H9 (cell line): ENCODE data around the gene LSS. TPM values are rescaled to one million over a fixed set of nuclear protein-coding genes. Genes with fewer than 3 reads are reported as not detected.

ENCODE experiments used
- DNase-seq: peaks from one replicate; pipeline ENCODE4 v3.0.0-alpha.2; 2017
- H2AFZ ChIP-seq: one replicate; pipeline ENCODE4 v1.6.1; 2013; ENCODE audit warnings: mild to moderate bottlenecking, low read length, control low read depth, moderate library complexity
- H2AK5ac ChIP-seq: 2 replicates; pipeline ENCODE4 v1.6.1; 2013; ENCODE audit warnings: low read length, control low read depth, mixed read lengths; ENCODE audit not compliant: insufficient read length
- H2BK120ac ChIP-seq: one replicate; pipeline ENCODE4 v1.6.1; 2013; ENCODE audit warnings: low read depth, mild to moderate bottlenecking, low read length, control low read depth, inconsistent platforms; ENCODE audit not compliant: poor library complexity, severe bottlenecking
- H2BK12ac ChIP-seq: 2 replicates; pipeline ENCODE4 v1.6.1; 2013; ENCODE audit warnings: low read length, control low read depth, mixed read lengths, low read depth; ENCODE audit not compliant: insufficient read length
- H2BK15ac ChIP-seq: 2 replicates; pipeline ENCODE4 v1.6.1; 2013; ENCODE audit warnings: low read depth, low read length, control low read depth
- H2BK20ac ChIP-seq: one replicate; pipeline ENCODE4 v1.6.1; 2013; ENCODE audit warnings: low read depth, mild to moderate bottlenecking, low read length, control low read depth, inconsistent platforms; ENCODE audit not compliant: poor library complexity, severe bottlenecking
- H2BK5ac ChIP-seq: 2 replicates; pipeline ENCODE4 v1.6.1; 2013; ENCODE audit warnings: low read length, control low read depth, mixed read lengths; ENCODE audit not compliant: insufficient read length
- H3K14ac ChIP-seq: 2 replicates; pipeline ENCODE4 v1.6.1; 2013; ENCODE audit warnings: low read length, control low read depth; ENCODE audit not compliant: insufficient read depth
- H3K18ac ChIP-seq: 2 replicates; pipeline ENCODE4 v1.6.1; 2013; ENCODE audit warnings: low read depth, mild to moderate bottlenecking, mixed read lengths, low read length, control low read depth; ENCODE audit not compliant: insufficient read length
- H3K23ac ChIP-seq: 2 replicates; pipeline ENCODE4 v1.6.1; 2013; ENCODE audit warnings: low read length, control low read depth, mixed read lengths, low read depth; ENCODE audit not compliant: insufficient read length
- H3K23me2 ChIP-seq: 2 replicates; pipeline ENCODE4 v1.6.1; 2013; ENCODE audit warnings: low read depth, mild to moderate bottlenecking, mixed read lengths, low read length, control low read depth; ENCODE audit not compliant: insufficient read length, poor library complexity, severe bottlenecking
- H3K27ac ChIP-seq: 2 replicates; pipeline ENCODE4 v1.5.1; 2013; ENCODE audit warnings: low read length, control low read depth, mixed read lengths, low read depth; ENCODE audit not compliant: insufficient read length
- H3K27me3 ChIP-seq: 2 replicates; pipeline ENCODE4 v1.6.1; 2013; ENCODE audit warnings: low read length, control low read depth, inconsistent platforms; ENCODE audit not compliant: insufficient read depth
- H3K4ac ChIP-seq: 2 replicates; pipeline ENCODE4 v1.6.1; 2013; ENCODE audit warnings: low read depth, mild to moderate bottlenecking, control low read depth, inconsistent platforms, low read length, moderate library complexity
- H3K4me1 ChIP-seq: 2 replicates; pipeline ENCODE4 v1.6.1; 2013; ENCODE audit warnings: low read length, control low read depth, inconsistent platforms; ENCODE audit not compliant: insufficient read depth
- H3K4me2 ChIP-seq: 2 replicates; pipeline ENCODE4 v1.6.1; 2013; ENCODE audit warnings: low read length, control low read depth, mixed read lengths; ENCODE audit not compliant: insufficient read length, insufficient read depth
- H3K56ac ChIP-seq: 2 replicates; pipeline ENCODE4 v1.6.1; 2013; ENCODE audit warnings: low read depth, mild to moderate bottlenecking, mixed read lengths, low read length, control low read depth; ENCODE audit not compliant: insufficient read length
- H3K79me1 ChIP-seq: 2 replicates; pipeline ENCODE4 v1.6.1; 2013; ENCODE audit warnings: low read depth, mild to moderate bottlenecking, moderate library complexity, low read length, control low read depth, inconsistent platforms; ENCODE audit not compliant: insufficient read depth, poor library complexity, severe bottlenecking
- H3K79me2 ChIP-seq: 2 replicates; pipeline ENCODE4 v1.6.1; 2013; ENCODE audit warnings: low read length, control low read depth, inconsistent platforms; ENCODE audit not compliant: insufficient read depth
- H3K9ac ChIP-seq: 2 replicates; pipeline ENCODE4 v1.6.1; 2013; ENCODE audit warnings: low read length, control low read depth, mixed read lengths; ENCODE audit not compliant: insufficient read length; ENCODE audit errors: extremely low read depth
- H3K9me3 ChIP-seq: one replicate; pipeline ENCODE4 v1.6.1; 2013; ENCODE audit warnings: low read depth, low read length, inconsistent platforms; ENCODE audit not compliant: control insufficient read depth
- H3T11ph ChIP-seq: one replicate; pipeline ENCODE4 v1.6.1; 2013; ENCODE audit warnings: mild to moderate bottlenecking, low read length, control low read depth, inconsistent platforms
- H4K20me1 ChIP-seq: one replicate; pipeline ENCODE4 v1.6.1; 2013; ENCODE audit not compliant: control insufficient read depth, insufficient read length, insufficient read depth
- H4K5ac ChIP-seq: 2 replicates; pipeline ENCODE4 v1.6.1; 2013; ENCODE audit warnings: low read depth, mild to moderate bottlenecking, mixed read lengths, low read length, control low read depth; ENCODE audit not compliant: insufficient read length
- H4K8ac ChIP-seq: replicated peaks from 2 replicates; pipeline ENCODE4 v1.6.1; 2013; ENCODE audit warnings: low read length, control low read depth, mixed read lengths, low read depth; ENCODE audit not compliant: insufficient read length
- H4K91ac ChIP-seq: 2 replicates; pipeline ENCODE4 v1.6.1; 2013; ENCODE audit warnings: low read depth, mild to moderate bottlenecking, moderate library complexity, mixed read lengths, low read length, control low read depth; ENCODE audit not compliant: insufficient read length
- H3K27ac Mint-ChIP-seq, 3 experiments: 2 replicates in 2 of 3; 3 replicates in 1 of 3; pipeline ENCODE4 v1.8.0; 2020 to 2021; ENCODE audit warnings: mixed read lengths in 3 of 3, mild to moderate bottlenecking in 1 of 3, moderate library complexity in 1 of 3
- H3K27me3 Mint-ChIP-seq: 2 replicates; pipeline ENCODE4 v1.8.0; 2021; ENCODE audit warnings: low read depth, mild to moderate bottlenecking, moderate library complexity, mixed read lengths
- H3K36me3 Mint-ChIP-seq, 3 experiments: 2 replicates in 2 of 3; 3 replicates in 1 of 3; pipeline ENCODE4 v1.8.0; 2020 to 2021; ENCODE audit warnings: low read depth in 3 of 3, mixed read lengths in 3 of 3; ENCODE audit not compliant: insufficient read depth in 1 of 3
- H3K4me1 Mint-ChIP-seq, 2 experiments: 2 replicates each; pipeline ENCODE4 v1.8.0; 2020; ENCODE audit warnings: mixed read lengths in 2 of 2
- H3K4me3 Mint-ChIP-seq, 2 experiments: 2 replicates in 1 of 2; 3 replicates in 1 of 2; pipeline ENCODE4 v1.8.0; 2020 to 2021; ENCODE audit warnings: mild to moderate bottlenecking in 2 of 2, mixed read lengths in 2 of 2, moderate library complexity in 1 of 2
- H3K9me3 Mint-ChIP-seq, 2 experiments: 2 replicates in 1 of 2; 3 replicates in 1 of 2; pipeline ENCODE4 v1.8.0; 2020; ENCODE audit warnings: mild to moderate bottlenecking in 2 of 2, mixed read lengths in 2 of 2, moderate library complexity in 1 of 2
- WGBS: extraction: QIAGEN DNeasy Blood & Tissue Kit; methylation state at CpG from one replicate; pipeline ENCODE4 v1.1.7; 2013; ENCODE audit warnings: missing lambda C conversion rate, low lambda C conversion rate, mixed read lengths; ENCODE audit not compliant: insufficient read length; ENCODE audit errors: extremely low coverage; 5-methylcytosine and 5-hydroxymethylcytosine counted together
- total RNA-seq: library from RNA; stranded (reverse); gene quantifications from 2 replicates; pipeline ENCODE4 v1.2.1, GENCODE V29; 2021
- TF ChIP-seq, protein P1 (sequence below): fragments of 200-600 bp; sonication (generic); conservative IDR thresholded peaks from 3 replicates; pipeline ENCODE4 v1.8.0; 2021; ENCODE audit warnings: antibody characterized with exemption, mild to moderate bottlenecking

Gene LSS
- total RNA-seq, 1 experiment from 2014 or later: 69.2 TPM

DNA sequence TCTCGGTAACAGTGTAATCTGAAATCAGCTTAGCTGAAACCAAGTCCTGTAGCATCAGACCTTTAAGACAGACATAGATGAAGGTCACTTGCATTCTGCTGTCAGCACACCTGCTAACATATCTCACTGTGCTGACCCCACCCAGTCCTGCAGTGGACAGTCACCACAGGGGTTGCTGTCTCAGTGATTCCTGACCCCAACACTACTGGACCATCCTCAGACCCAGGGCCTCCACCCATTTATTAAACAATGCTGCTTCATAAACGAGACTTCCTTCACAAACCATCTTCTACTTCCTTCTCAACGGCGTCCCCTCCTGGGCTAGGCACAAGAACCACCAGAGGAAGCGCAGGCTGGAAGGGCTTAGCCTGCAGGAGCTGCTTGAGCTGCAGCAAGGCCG, 17.8 kb upstream of the LSS start:
- no peak for DNase-seq
- H2BK12ac ChIP-seq: no peak overlapping the region
- no CpG with 5 or more reads among the region's 6 CpGs for WGBS

More for the DNA sequence above, 17.8 kb upstream of the LSS start:
- Histone ChIP-seq H3K4ac (no peak overlapping the region), H3K23ac (no peak overlapping the region), H3T11ph (no peak overlapping the region), H2AK5ac (no peak overlapping the region), H2BK120ac (no peak overlapping the region), H2AFZ (no peak overlapping the region), H3K27ac (no peak overlapping the region), H3K56ac (no peak overlapping the region), H2BK20ac (no peak overlapping the region), H4K5ac (no peak overlapping the region), H3K9me3 (no peaks in the 10 kb centered on the region), H4K8ac (no peak overlapping the region), H3K9ac (no peak overlapping the region), H4K91ac (no peak overlapping the region), H2BK15ac (no peak overlapping the region), H3K79me1 (no peaks in the 10 kb centered on the region), H3K4me2 (no peak overlapping the region), H3K23me2 (no peaks in the 10 kb centered on the region), H3K14ac (no peak overlapping the region), H4K20me1 (no peaks in the 10 kb centered on the region), H3K4me1 (no peaks in the 10 kb centered on the region), H2BK5ac (no peak overlapping the region), H3K27me3 (no peaks in the 10 kb centered on the region), H3K79me2 (no peaks in the 10 kb centered on the region), H3K18ac (no peak overlapping the region)
- peaks cover 54 to 91% (median 86%) of the 10 kb centered on the region in 3 experiments for H3K36me3 Mint-ChIP-seq
- H3K4me1 Mint-ChIP-seq: no peaks in the 10 kb centered on the region; a peak in 1 of 4 replicates
- TF ChIP-seq, protein P1, sequence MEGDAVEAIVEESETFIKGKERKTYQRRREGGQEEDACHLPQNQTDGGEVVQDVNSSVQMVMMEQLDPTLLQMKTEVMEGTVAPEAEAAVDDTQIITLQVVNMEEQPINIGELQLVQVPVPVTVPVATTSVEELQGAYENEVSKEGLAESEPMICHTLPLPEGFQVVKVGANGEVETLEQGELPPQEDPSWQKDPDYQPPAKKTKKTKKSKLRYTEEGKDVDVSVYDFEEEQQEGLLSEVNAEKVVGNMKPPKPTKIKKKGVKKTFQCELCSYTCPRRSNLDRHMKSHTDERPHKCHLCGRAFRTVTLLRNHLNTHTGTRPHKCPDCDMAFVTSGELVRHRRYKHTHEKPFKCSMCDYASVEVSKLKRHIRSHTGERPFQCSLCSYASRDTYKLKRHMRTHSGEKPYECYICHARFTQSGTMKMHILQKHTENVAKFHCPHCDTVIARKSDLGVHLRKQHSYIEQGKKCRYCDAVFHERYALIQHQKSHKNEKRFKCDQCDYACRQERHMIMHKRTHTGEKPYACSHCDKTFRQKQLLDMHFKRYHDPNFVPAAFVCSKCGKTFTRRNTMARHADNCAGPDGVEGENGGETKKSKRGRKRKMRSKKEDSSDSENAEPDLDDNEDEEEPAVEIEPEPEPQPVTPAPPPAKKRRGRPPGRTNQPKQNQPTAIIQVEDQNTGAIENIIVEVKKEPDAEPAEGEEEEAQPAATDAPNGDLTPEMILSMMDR: no peak
- no peaks in the 10 kb centered on the region for H3K9me3 Mint-ChIP-seq
- H3K4me3 Mint-ChIP-seq: no peak overlapping the region; a peak in 1 of 5 replicates
- H3K27me3 Mint-ChIP-seq: no peaks in the 10 kb centered on the region
- no peak overlapping the region for H3K27ac Mint-ChIP-seq
